ENCODE measurements around the gene PGS1.

The PGS1 gene

DNA sequence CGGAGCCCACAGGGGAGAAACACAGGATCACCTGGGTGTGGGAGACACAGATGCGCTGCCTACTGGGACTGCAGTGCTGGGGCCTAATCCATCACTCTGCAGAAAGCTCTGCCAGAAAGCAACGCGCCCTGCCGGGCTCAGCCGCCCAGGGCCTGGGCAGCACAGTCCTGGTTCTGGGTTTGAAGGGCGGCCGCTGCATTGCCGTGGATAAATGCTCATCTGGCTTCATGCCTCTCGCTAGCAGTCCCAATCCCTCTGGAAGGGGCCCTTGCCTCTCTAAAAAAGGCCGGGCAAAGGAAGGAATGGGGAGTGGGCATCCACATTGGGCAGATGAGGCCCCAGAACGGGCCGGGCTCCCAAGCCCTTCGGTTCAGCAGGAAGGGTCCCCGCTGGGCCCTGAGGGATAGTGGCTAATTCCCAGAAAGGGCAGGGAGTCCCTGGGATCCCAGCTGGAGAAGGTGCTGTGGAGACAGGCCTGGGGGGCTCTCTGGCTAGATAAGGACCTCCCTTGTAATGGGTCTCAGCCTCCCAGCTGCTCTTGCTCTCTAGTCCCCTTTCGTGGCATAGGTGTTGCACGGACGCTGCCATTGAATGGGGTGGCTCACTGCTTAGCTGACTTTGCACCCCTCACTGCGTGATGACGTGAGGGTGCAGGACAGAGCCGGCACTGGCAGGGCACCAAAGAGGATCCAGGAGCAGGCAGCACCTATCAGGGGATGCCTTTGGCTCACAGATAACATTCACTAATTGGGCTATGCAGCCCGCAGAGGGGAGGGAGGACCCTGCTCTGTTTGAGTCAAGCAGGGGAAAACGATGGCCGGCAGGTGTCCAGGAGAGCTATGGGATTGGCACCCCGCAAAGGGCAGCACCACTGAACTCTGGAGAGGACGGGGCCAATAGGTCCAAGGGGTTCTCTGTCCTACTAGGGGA is 88.6 kb downstream of the PGS1 start:
- H3K4me1 ChIP-seq (ENCODE audit: control insufficient read depth, insufficient read depth, low read length): no peaks in the 10 kb centered on the region
- H3K27ac ChIP-seq (ENCODE audit: low read depth, low read length): no peak overlapping the region
- H3K4me3 ChIP-seq (ENCODE audit: low read length): no peak overlapping the region
- H3K9ac ChIP-seq (ENCODE audit: low read length): no peak overlapping the region
- no peaks in the 10 kb centered on the region for H3K36me3 ChIP-seq (ENCODE audit: control insufficient read depth, insufficient read depth, low read length)
- no peaks in the 10 kb centered on the region for H3K27me3 ChIP-seq (ENCODE audit: control insufficient read depth, insufficient read depth, low read length)

- H3K36me3 ChIP-seq (ENCODE audit: control insufficient read depth, insufficient read depth, low read length): no peaks in the 10 kb centered on the region
Observed at GRCh38 chr17:78468366-78468765, 89.9 kb downstream of the PGS1 start.

DNA sequence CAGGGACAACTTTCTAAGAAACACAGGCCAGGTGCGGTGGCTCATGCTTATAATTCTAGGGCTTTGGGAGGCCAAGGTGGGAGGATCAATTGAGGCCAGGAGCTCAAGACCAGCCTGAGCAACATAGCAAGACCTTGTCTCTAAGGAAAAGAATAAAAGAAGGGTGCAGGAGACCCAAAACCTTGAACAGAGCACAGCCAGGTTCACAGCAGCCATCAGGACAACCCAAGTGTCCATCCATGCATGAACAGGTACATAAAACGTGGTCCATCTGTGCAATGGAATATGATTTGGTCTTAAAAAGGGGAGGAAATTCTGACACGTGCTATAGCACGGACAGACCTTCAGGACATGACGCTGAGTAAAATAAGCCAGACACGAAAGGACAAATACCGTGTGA is 91.0 kb downstream of the PGS1 start:
- Histone ChIP-seq H3K9ac (ENCODE audit: low read length) (no peak overlapping the region), H3K4me1 (ENCODE audit: control insufficient read depth, insufficient read depth, low read length) (no peaks in the 10 kb centered on the region), H3K36me3 (ENCODE audit: control insufficient read depth, insufficient read depth, low read length) (no peaks in the 10 kb centered on the region), H3K4me3 (ENCODE audit: low read length) (no peak overlapping the region), H3K27me3 (ENCODE audit: control insufficient read depth, insufficient read depth, low read length) (no peaks in the 10 kb centered on the region), H3K27ac (ENCODE audit: low read depth, low read length) (no peak overlapping the region)

More at GRCh38 chr17:78468366-78468765, 89.9 kb downstream of the PGS1 start:
- no peak overlapping the region for H3K27ac ChIP-seq (ENCODE audit: low read depth, low read length)
- no peaks in the 10 kb centered on the region for H3K4me1 ChIP-seq (ENCODE audit: control insufficient read depth, insufficient read depth, low read length)
- no peaks in the 10 kb centered on the region for H3K27me3 ChIP-seq (ENCODE audit: control insufficient read depth, insufficient read depth, low read length)
- H3K4me3 ChIP-seq (ENCODE audit: low read length): no peak overlapping the region
- H3K9ac ChIP-seq (ENCODE audit: low read length): no peak overlapping the region

DNA sequence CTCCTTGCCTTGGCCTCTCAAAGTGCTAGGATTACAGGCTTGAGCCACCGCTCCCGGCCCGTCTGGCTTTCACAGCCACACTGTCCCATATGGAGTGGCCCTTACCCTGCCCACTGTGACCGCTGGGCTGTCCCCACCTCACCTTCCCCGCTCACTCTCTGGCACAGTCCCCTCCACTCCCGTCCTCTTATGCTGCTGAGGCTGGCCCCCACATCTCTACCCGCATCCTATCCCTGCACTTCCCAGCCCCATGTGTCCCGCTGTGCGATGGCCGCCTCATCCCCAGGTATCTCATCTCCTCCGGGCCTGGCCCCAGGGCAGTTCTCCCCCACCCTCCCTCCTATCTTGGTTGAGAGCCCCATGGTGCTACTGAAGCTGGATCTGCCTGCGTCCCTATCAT is 93.2 kb downstream of the PGS1 start:
- Histone ChIP-seq H3K27me3 (ENCODE audit: control insufficient read depth, insufficient read depth, low read length) (no peaks in the 10 kb centered on the region), H3K27ac (ENCODE audit: low read depth, low read length) (no peak overlapping the region)

DNA sequence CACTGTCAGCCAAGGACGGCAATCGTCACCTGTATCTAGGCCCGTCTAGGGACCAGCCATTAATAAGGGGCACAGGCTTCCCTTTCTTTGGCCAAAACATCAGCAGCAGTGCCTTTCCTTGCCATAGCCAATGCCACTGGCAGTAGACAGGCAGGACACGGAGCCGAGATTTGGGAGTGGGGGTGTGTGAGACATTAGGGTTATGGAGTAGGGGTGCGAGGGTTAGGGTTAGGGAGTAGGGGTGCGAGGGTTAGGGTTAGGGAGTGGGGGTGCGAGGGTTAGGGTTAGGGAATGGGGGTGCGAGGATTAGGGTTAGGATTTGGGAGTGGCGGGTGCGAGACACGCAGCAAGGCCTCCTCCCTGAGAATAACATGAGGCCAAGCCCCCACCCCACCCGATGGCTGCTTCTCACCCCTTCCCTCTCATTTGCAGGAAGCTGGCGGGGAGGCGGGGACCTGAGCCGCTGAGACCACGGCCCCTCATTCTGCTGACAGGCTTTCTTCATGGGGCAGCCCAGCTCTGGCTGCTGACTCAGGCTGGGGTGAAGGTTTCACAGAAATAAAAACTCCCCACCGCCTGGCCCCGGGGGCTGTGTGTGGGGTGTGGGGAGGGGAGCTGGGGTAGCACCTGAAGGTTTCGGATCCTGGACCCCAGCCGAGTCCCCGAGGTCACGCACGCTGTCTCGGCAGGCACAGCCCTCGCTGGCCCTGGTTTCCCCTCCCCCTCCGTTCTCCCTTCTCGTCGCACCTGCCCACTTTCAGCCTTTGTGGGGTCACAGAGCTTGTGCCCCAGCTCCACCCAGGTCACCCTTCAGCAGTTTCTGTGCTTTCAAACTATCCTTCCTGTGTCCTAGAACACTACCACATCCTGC is 93.8 kb downstream of the PGS1 start:
- Histone ChIP-seq H3K4me1 (ENCODE audit: control insufficient read depth, insufficient read depth, low read length) (no peaks in the 10 kb centered on the region), H3K9ac (ENCODE audit: low read length) (no peak overlapping the region), H3K36me3 (ENCODE audit: control insufficient read depth, insufficient read depth, low read length) (no peaks in the 10 kb centered on the region), H3K27me3 (ENCODE audit: control insufficient read depth, insufficient read depth, low read length) (no peaks in the 10 kb centered on the region), H3K27ac (ENCODE audit: low read depth, low read length) (no peak overlapping the region), H3K4me3 (ENCODE audit: low read length) (no peak overlapping the region)

More for the DNA sequence above, 93.2 kb downstream of the PGS1 start:
- Histone ChIP-seq H3K4me3 (ENCODE audit: low read length) (no peak overlapping the region), H3K9ac (ENCODE audit: low read length) (no peak overlapping the region), H3K4me1 (ENCODE audit: control insufficient read depth, insufficient read depth, low read length) (no peaks in the 10 kb centered on the region), H3K36me3 (ENCODE audit: control insufficient read depth, insufficient read depth, low read length) (no peaks in the 10 kb centered on the region)

GRCh38 chr17:78473951-78474613 is 95.6 kb downstream of the PGS1 start:
- Histone ChIP-seq H3K27ac (ENCODE audit: low read depth, low read length) (no peak overlapping the region), H3K4me3 (ENCODE audit: low read length) (no peak overlapping the region), H3K4me1 (ENCODE audit: control insufficient read depth, insufficient read depth, low read length) (no peaks in the 10 kb centered on the region), H3K27me3 (ENCODE audit: control insufficient read depth, insufficient read depth, low read length) (no peaks in the 10 kb centered on the region), H3K9ac (ENCODE audit: low read length) (no peak overlapping the region), H3K36me3 (ENCODE audit: control insufficient read depth, insufficient read depth, low read length) (no peaks in the 10 kb centered on the region)
